HL-60/S4 (cell line): Measurements from ENCODE around the gene ZNF276.
"Not testable (repeated sequence)": the region's sequence is repeated elsewhere in the genome, so short reads cannot be mapped to it uniquely, and the experiment has no call there.

Experiments used
- in situ Hi-C: fragments of 300-500 bp; cut with MboI; formaldehyde crosslinking; loops from 2 replicates; pipeline ENCODE4 v1.14.3; 2022; ENCODE audit warnings: low sequenced_read_pairs

The ZNF276 gene, protein sequence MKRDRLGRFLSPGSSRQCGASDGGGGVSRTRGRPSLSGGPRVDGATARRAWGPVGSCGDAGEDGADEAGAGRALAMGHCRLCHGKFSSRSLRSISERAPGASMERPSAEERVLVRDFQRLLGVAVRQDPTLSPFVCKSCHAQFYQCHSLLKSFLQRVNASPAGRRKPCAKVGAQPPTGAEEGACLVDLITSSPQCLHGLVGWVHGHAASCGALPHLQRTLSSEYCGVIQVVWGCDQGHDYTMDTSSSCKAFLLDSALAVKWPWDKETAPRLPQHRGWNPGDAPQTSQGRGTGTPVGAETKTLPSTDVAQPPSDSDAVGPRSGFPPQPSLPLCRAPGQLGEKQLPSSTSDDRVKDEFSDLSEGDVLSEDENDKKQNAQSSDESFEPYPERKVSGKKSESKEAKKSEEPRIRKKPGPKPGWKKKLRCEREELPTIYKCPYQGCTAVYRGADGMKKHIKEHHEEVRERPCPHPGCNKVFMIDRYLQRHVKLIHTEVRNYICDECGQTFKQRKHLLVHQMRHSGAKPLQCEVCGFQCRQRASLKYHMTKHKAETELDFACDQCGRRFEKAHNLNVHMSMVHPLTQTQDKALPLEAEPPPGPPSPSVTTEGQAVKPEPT

DNA sequence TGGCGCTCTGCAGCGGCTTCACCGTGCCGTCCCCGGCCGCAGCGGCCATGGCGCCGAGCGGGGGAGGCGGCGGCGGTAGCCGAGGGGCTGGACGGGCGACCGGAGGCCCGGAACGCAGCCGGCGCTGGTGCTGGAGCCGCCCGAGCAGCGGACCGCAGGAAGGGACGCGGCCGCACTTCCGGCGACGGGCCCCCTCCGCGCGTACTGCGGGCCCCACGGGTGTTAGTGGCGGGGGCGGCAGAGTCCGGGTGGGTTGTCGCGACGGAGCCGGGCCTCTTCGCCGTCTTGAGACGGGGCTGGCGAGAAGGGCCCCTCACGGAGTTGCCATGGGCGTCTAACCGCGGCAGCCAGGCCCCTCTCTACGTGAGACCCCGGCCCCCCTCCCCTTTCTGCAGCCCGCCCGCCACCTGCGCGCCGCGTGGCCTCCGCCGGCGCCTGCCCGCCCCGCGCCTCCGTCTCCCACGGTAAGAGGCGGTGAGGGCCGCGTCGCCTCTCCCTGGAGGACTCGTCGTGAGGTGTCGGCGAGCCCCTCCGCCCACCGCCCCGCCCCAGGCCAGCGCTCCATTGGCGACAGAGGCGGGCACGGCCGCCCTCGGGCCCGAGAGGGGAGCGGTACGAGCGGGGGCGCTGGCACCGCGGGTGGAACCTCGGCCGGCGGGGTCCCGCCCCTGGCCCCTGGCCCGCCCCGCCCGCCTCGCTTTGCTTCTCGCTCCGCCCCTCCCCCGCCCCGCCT is at the start of gene ZNF276, which contains the start of gene VPS9D1:
Gene ZNF276, plus strand, starts transcription at position 725 of the 733 bp plus-strand sequence. CDS start 104 bp downstream, outside the sequence.
Gene VPS9D1, minus strand, starts transcription at position 86 of the 733 bp plus-strand sequence. Its CDS starts 37 bp downstream, at position 49.
- in situ Hi-C loops: no loop called here

DNA sequence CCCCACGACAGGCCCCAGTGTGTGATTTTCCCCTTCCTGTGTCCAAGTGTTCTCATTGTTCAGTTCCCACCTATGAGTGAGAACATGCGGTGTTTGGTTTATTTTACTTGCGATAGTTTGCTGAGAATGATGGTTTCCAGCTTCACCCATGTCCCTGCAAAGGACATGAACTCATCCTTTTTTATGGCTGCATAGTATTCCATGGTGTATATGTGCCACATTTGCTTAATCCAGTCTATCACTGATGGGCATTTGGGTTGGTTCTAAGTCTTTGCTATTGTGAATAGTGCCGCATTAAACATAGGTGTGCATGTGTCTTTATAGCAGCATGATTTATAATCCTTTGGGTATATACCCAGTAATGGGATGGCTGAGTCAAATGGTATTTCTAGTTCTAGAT is 49.8 kb upstream of the ZNF276 start:
- in situ Hi-C loops: not testable (repeated sequence)

DNA sequence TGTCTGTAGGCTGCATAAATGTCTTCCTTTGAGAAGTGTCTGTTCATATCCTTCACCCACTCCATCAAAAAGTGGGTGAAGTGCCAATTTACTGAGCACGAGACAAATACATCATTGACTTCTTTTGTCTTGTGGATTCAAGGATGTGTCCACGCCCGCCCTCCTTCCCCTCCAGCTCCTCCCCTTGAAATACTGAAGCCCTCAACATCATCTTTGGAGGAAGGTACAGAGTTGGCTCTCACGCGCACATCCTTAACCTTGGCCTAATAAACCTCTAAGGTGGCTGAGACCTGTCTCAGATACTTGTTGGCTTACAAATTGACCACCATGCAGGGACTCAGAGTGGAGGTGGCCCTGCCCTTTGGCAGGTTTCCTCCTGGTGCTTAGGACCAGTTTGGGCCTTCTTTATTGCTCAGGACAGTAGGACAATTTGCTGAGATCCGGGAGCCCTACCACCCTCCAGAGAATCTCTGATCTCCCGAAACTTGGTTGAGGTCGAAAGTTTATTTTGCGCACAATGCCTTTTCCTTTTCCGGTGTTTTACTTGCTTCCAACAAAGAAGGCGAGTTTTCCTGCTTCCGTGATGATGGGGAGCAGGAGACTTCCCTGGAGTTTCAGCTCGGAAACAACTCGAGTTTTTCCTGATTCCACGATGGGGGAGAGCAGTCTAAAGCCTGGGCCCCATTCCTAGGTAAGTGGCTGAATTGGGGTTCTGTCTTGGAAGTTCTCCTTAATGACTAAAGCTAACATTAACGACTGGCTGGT is 49.0 kb upstream of the ZNF276 start:
- in situ Hi-C loops: no loop called here

DNA sequence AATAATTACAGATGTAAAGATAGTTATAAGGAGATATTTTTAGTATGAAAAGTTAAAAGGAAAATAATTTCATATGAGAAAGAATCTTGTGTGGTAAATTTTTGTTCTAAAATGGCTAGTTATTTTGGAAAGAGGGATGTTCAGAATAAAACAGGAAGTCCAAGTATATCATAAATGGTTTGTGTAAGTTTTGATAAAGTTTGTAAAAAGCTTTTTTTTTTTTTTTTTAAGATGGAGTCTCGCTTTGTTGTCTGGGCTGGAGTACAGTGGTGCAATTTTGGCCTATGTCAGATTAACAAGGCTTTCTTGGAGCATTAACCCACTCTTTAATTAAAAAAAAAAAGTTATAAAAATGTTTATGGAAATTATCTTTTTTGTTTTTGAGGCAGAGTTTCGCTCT is 43.1 kb upstream of the ZNF276 start:
- in situ Hi-C loops: no loop called here

DNA sequence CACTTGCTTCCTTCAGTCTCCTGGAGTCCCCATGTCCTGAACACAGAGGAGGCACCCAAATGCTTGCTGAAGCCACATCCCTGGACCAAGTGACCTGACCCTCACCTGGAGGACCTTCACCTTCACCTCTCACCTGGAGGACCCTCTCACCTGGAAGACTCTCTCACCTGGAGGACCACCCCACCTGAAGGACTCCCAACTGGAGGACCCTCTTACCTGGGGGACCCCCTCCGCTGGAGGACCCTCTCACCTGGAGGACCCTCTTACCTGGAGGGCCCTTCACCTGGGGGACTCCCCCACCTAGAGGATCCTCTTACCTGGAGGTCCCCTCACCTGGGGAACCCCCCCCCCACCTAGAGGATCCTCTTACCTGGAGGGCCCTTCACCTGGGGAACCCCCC is 35.4 kb upstream of the ZNF276 start:
- in situ Hi-C loops: no loop called here

DNA sequence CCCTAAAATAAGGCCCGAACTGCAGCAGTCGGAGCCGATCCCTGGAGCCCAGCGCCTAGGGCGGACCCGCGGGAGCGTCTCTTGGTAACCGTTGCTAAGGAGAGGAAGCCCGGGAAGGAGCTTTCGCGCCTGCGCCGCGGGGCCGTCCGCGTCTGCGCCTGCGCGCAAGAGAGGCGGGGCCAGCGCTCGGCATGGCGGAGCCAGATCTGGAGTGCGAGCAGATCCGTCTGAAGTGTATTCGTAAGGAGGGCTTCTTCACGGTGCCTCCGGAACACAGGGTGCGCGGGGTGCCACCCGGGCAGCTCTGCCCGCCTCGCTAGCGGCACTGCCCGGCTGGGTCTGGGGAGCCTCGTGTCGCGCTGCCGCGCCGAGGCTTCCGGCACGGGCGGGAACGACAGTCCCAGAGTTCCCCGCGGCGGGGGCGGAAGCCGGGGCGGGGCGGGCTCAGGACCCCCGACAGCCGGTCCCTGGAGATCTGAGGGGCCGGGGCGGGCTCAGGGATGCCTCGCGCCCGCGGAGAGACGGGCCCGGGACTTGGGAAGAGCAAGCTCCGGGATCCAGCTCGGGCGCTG is 34.7 kb upstream of the ZNF276 start, which contains the start of gene CDK10:
Gene CDK10, plus strand, starts transcription at position 170 of the 572 bp plus-strand sequence. Its CDS starts 22 bp downstream, at position 192.
- in situ Hi-C loops: no loop called here

DNA sequence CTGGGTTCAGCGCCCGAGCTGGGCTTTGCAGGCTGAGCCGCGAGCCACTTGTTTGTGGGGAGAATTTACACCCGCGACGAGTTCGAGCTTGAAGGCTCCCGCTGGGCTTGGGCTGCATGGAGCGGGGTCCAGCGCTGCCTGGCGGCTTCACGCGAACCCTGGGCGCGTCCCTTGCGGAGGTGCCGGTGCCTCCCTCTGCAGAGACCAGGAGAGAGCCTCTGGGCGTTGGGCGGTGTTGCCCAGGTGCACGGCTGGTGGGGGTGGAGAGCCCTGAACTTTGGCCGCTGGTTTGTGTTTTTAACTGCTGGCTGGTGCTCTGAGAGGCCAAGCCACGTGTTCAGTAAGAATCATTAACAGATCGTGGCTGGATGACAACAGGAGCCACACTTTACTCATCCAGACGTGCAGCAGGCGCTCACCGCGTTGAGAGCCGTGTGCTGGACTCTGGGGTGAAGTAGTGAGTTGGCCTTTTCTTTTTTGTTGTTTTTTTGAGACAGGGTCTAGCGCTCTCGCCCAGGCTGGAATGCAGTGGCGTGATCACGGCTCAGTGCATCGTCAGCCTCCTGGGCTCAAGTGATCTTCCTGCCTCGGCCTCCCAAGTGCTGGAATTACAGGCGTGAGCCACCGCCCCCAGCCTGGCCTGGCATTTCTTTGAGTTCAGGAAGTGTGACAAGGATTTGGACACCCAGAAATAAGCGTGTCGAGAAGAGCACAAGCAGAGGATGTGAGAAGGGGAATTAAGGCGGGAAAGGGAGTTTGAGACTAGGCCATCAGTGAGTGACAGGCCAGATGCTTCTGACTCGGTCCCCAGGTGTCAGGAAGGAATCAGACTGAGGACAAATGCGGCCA is 34.0 kb upstream of the ZNF276 start:
- in situ Hi-C loops: no loop called here

DNA sequence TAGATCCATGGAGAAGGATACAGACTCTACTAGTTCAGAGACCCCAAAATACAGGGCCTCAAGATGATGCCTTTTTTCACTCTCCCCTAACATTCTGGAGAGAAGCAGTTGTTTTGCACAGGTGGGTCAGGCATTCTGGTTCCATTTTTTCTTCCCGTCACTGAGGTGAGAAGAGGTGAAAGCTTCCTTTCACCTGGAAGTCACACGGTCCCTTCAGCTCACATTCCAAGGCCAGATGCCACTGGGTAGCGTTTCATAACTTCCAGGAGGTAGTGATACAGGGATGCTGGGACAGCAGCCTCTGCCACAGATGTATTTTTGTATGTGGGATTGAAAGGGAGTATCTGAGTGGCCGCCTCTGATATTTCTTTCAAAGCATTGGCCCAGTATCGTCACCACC is 32.9 kb upstream of the ZNF276 start:
- in situ Hi-C loops: no loop called here

DNA sequence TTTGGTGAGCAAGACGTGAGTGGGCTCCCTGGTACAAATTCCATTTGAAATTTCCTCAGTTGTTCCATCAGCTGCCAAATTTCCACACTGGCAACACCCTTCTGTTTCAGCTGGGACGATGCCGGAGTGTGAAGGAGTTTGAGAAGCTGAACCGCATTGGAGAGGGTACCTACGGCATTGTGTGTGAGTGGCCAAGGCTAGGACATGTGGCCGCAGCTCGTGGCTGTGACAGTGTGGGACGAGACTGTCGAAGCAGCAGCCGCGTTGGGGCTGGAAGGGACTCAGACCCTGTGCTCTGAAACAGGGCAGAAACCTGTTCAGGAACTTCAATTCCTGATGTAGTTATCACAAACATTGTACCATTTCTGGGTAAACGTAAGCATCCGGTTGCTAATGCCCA is 32.2 kb upstream of the ZNF276 start:
- in situ Hi-C loops: no loop called here

DNA sequence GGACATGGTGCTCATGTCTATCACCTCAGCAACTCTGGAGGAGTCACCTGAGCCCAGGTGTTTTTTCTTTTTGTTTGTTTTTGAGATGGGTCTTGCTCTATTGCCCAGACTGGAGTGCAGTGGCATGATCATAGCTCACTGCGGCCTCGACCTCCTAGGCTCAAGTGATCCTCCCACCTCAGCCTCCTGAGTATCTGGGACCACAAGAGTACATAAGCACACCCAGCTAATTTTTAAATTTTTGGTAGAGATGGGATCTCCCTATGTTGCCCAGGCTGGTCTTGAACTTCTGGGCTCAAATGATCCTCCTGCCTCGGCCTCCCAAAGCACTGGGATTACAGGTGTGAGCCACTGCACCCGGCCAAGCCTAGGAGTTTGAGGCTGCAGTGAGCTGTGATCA is 31.7 kb upstream of the ZNF276 start:
- in situ Hi-C loops: not testable (repeated sequence)

DNA sequence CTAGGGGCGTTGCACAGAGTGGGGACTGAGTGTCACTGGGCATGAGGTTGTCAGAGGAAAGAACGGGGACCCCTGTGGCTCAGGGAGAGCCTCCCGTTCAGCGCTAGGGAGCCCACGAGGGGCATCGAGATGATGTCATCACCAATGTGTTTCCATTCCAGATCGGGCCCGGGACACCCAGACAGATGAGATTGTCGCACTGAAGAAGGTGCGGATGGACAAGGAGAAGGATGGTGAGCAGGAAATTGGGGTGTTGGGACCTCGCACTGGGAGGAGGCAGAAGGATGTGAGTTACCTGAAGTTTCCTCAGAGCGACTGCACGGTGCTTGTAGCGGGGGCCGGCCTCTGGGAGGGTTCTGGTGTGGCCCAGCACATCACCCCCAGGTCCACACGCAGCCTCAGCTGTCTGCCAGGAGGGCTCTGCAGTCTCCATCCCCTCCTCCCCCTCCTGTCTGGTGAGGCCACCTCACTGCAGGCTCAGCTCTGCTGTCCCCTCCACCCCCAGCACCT is 30.9 kb upstream of the ZNF276 start:
- in situ Hi-C loops: no loop called here

DNA sequence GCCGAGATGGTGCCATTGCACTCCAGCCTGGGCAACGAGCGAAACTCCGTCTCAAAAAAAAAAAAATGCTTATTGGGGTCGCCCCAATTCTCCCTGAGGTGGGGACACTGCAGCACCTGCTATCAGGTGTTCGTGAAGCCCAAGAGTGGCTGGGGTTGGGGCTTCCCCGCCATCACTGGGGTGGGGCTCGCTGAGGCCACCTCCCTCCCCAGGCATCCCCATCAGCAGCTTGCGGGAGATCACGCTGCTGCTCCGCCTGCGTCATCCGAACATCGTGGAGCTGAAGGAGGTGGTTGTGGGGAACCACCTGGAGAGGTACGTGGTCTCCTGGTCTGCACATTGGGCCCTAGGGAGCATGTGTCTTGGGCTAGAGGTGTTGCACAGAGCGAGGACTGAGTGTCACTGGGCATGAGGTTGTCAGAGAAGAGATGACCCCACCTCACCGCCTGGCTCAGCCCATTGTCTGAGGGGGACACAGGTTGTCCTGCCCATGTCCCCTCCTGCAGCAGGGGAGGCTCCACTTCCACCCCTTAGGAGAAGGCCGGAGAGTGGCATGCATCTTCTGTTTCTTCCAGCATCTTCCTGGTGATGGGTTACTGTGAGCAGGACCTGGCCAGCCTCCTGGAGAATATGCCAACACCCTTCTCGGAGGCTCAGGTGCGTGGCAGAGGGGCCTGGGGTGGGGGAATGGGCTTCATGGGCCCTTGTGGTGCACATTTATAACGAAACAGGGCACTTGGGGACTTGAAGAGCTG is 29.9 kb upstream of the ZNF276 start:
- in situ Hi-C loops: no loop called here

DNA sequence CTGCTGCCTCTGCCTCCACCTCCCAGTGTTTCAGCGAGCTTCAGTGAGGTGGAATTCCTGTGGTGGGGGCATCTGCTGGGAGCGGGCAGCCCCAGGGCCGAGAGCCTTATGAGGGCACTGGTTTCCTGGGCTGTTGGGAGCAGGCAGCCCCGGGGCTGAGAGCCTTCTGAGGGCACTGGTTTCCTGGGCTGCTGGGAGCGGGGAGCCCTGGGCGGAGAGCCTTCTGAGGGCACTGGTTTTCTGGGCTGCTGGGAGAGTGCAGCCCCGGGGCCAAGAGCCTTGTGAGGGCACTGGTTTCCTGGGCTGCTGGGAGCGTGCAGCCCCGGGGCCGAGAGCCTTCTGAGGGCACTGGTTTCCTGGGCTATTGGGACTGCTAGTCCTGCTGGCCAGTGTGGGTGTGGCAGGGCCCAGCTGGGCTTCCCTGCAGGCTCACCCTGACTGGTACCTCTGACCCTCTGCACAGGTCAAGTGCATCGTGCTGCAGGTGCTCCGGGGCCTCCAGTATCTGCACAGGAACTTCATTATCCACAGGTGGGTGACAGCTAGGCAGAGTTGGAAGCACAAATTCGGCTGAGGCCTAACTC is 29.3 kb upstream of the ZNF276 start:
- in situ Hi-C loops: no loop called here

DNA sequence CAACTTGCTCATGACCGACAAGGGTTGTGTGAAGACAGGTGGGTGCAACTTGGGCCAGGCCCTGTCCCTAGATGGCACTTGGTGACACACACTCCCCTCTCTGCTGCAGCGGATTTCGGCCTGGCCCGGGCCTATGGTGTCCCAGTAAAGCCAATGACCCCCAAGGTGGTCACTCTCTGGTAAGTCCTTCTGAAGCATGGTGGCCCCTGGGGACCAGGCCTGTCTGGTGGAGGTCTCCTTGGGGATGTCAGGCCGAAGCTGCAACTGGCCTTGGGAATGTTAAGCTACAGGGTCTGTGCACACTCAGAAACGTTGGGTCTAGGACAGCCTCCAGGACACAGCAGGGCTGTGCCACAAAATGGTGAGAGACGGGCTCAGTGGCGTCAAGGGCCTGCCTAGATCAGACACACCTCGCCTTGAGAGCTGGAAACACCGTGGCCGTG is 28.0 kb upstream of the ZNF276 start:
- in situ Hi-C loops: no loop called here

DNA sequence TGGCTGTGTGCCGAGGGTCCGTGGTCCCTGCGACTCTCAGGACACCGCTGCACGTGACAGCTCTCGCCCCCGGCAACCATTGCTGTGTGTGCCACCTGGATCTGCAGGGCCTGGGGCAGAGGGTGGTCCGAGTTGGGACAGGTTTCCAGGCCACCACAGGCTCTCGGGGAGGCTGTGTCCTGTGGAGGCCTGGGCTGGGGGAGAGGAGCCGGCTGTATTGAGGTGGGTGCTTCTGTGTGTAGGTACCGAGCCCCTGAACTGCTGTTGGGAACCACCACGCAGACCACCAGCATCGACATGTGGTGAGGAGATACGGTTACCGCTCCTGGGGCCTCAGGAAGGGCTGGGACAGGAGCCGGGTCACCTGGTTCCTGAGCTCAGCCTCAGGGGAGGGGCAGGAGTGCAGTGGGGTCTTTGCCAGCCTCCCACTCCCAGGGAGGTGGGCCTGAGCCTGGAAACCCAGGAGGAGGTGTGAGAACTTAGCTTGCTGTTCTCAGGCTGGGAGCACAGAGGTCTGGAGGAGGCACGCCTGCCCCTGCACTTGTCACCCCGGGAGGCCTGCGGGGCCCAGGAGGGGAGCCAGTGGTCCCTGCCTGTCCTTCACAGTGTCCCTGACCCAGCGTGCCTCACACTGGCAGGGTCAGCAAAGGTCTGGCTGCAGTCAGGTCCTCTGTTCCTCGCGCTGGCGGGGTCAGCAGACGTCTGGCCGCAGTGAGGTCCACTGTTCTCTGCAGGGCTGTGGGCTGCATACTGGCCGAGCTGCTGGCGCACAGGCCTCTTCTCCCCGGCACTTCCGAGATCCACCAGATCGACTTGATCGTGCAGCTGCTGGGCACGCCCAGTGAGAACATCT is 27.2 kb upstream of the ZNF276 start:
- in situ Hi-C loops: no loop called here

DNA sequence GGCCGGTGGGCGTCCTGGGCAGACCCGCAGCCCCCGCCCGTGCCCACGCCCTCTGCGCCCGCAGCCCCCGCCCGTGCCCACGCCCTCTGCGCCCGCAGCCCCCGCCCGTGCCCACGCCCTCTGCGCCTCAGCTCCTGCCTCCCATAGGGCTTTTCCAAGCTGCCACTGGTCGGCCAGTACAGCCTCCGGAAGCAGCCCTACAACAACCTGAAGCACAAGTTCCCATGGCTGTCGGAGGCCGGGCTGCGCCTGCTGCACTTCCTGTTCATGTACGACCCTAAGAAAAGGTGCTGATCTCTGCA is 26.6 kb upstream of the ZNF276 start:
- in situ Hi-C loops: not testable (repeated sequence)

DNA sequence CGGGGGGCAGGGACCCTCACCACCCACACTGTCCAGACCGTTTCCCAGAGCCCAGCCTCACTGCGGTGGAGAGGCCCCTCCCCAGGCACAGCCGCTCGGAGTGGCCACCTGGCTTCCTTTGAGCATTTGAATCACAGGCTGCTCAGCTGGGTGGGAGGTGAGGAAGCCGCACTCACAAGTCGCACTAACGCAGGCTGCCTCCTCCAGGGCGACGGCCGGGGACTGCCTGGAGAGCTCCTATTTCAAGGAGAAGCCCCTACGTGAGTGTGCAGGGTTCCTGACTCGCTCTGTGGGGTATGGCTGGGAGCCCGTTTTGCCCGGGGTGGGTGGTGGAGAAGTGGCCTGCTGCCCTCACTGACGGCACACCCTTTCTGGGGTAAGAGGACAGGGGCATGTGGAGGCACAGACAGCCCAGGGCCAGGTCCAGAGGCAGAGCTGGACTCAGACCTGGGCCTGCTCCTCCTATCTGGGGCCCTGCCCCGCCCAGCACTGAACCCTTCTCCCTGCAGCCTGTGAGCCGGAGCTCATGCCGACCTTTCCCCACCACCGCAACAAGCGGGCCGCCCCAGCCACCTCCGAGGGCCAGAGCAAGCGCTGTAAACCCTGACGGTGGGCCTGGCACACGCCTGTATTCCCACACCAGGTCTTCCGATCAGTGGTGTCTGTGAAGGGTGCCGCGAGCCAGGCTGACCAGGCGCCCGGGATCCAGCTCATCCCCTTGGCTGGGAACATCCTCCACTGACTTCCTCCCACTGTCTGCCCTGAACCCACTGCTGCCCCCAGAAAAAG is 26.1 kb upstream of the ZNF276 start:
- in situ Hi-C loops: no loop called here
